ENCODE results near the gene MARS2. TPM values are rescaled to one million over a fixed set of nuclear protein-coding genes. Genes with fewer than 3 reads are reported as not detected.

The MARS2 gene
- total and polyA plus RNA-seq, 5 donors from 2014 or later, result 10.6 to 16.1 (median 13.5) TPM

DNA sequence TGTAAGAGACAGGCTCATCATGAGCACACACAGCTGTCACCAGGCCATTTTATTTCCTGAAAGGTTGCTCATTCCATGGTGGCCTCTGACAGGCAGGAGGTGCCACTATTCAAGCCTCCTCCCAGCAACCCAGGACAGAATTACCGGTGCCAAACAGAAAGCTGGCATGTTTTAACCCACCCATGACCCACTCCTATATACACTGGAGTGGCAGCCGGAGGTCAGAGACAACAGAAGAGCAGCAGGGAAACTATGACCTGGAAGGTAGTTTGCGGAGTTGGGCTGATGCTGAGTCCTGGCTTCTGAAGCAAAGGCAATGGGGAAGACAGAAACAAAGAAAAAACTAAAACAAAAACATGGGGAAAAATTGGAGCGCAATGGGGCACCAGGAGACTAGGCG is 32.1 kb upstream of the MARS2 start:
- Mint-ChIP-seq H3K4me3 (no peak overlapping the region), H3K4me1 (peaks cover 0 to 2% (median 0%) of the 10 kb centered on the region in 4 donors), H3K36me3 (peaks cover 5% of the 10 kb centered on the region), H3K27ac (no peak overlapping the region), H3K9me3 (peaks cover 0 to 3% (median 0%) of the 10 kb centered on the region in 7 donors), H3K27me3 (peaks cover 72% of the 10 kb centered on the region)
- Histone ChIP-seq H3K9me3 (ENCODE audit: control insufficient read depth in 2 of 2, low read length in 2 of 2) (no peaks in the 10 kb centered on the region), H3K4me3 (ENCODE audit: low read depth, low read length) (no peak overlapping the region), H3K4me1 (ENCODE audit: control insufficient read depth, insufficient read depth, low read length, poor library complexity, severe bottlenecking) (no peaks in the 10 kb centered on the region), H3K36me3 (ENCODE audit: control insufficient read depth, insufficient read depth, low read length) (no peaks in the 10 kb centered on the region), H3K27ac (ENCODE audit: insufficient read depth, low read length, poor library complexity, severe bottlenecking) (no peak overlapping the region), H3K27me3 (ENCODE audit: control insufficient read depth, insufficient read depth, low read length) (peaks cover 21% of the 10 kb centered on the region)
- no peak for ATAC-seq (ENCODE audit: low read depth in 2 of 2)
- DNase-seq, result no peak

DNA sequence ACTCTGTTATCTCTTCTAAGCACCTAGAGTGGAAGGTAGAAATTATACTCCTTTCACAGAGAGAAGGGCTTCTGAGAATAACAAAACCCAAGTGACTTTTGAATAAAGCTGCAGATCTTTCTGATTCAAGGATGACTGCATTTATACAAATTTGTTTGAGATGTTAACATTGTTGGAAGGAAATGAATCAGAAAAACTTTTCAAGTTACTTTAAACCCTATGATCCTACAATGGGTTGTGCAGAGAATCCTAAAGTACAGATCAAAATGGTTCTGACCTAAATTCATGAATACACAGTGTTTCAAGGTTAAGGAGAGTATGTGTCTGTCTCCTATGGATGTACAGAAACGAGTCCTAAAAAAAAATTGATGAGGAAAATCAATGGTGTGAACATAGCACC is 31.6 kb upstream of the MARS2 start:
- Histone ChIP-seq H3K27ac (ENCODE audit: insufficient read depth, low read length, poor library complexity, severe bottlenecking) (no peak overlapping the region), H3K36me3 (ENCODE audit: control insufficient read depth, insufficient read depth, low read length) (no peaks in the 10 kb centered on the region), H3K4me3 (ENCODE audit: low read depth, low read length) (no peak overlapping the region), H3K27me3 (ENCODE audit: control insufficient read depth, insufficient read depth, low read length) (peaks cover 22% of the 10 kb centered on the region), H3K9me3 (ENCODE audit: control insufficient read depth in 2 of 2, low read length in 2 of 2) (no peaks in the 10 kb centered on the region), H3K4me1 (ENCODE audit: control insufficient read depth, insufficient read depth, low read length, poor library complexity, severe bottlenecking) (no peaks in the 10 kb centered on the region)
- DNase-seq, result no peak
- peaks cover 5% of the 10 kb centered on the region for H3K36me3 Mint-ChIP-seq
- H3K4me3 Mint-ChIP-seq, result no peak overlapping the region
- ATAC-seq (ENCODE audit: low read depth in 2 of 2), result no peak
- H3K27me3 Mint-ChIP-seq, result peaks cover 76% of the 10 kb centered on the region
- peaks cover 0 to 2% (median 0%) of the 10 kb centered on the region in 4 donors for H3K4me1 Mint-ChIP-seq
- peaks cover 0 to 3% (median 0%) of the 10 kb centered on the region in 7 donors for H3K9me3 Mint-ChIP-seq
- H3K27ac Mint-ChIP-seq, result no peak overlapping the region

DNA sequence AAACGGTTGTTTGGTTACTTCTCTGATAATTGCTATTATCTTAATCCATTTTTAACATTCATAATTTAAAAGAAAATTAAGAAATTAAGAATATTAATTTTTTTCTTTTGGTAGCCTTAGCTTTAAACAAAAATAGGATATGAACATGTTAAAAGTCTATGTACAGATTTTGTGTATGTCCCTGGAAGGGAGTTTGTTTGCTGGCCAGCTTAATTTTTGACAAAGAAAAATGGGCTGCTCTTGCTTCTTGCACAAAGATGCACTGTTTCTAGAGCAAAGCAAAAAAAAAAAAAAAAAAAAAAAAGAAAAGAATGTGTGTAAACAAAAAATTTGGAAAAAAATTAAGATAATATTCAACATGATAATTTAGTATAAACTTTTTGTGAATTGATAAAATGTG is 31.1 kb upstream of the MARS2 start:
- Mint-ChIP-seq H3K9me3 (peaks cover 0 to 3% (median 0%) of the 10 kb centered on the region in 7 donors), H3K4me3 (no peak overlapping the region), H3K4me1 (peaks cover 0 to 2% (median 0%) of the 10 kb centered on the region in 4 donors), H3K36me3 (peaks cover 5% of the 10 kb centered on the region), H3K27me3 (peaks cover 74% of the 10 kb centered on the region), H3K27ac (no peak overlapping the region)
- no peaks in the 10 kb centered on the region for H3K4me1 ChIP-seq (ENCODE audit: control insufficient read depth, insufficient read depth, low read length, poor library complexity, severe bottlenecking)
- no peaks in the 10 kb centered on the region for H3K9me3 ChIP-seq (ENCODE audit: control insufficient read depth in 2 of 2, low read length in 2 of 2)
- H3K4me3 ChIP-seq (ENCODE audit: low read depth, low read length), result no peak overlapping the region
- H3K27me3 ChIP-seq (ENCODE audit: control insufficient read depth, insufficient read depth, low read length), result peaks cover 25% of the 10 kb centered on the region
- H3K36me3 ChIP-seq (ENCODE audit: control insufficient read depth, insufficient read depth, low read length), result no peaks in the 10 kb centered on the region
- DNase-seq, result no peak
- ATAC-seq (ENCODE audit: low read depth in 2 of 2), result no peak
- no peak overlapping the region for H3K27ac ChIP-seq (ENCODE audit: insufficient read depth, low read length, poor library complexity, severe bottlenecking)

DNA sequence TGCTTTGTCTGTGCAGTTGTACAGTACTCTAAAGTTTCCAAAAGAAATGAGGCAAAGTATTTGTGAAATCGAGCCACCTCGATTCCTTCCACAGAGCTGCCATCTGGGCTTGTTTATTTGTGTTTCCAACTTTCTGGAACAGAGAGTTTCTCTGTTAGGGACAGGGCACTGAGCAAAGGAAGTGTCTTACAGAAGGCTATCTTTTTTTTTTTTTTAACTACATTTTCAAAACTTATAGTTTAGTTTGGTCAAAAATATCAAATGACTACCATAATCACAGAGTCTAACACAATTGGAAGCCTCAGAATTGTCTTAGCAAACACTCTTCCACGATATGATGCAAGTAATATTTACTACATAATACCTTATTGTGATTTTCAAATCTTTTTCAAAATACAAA is 30.6 kb upstream of the MARS2 start:
- Histone ChIP-seq H3K4me3 (ENCODE audit: low read depth, low read length) (no peak overlapping the region), H3K4me1 (ENCODE audit: control insufficient read depth, insufficient read depth, low read length, poor library complexity, severe bottlenecking) (no peaks in the 10 kb centered on the region), H3K9me3 (ENCODE audit: control insufficient read depth in 2 of 2, low read length in 2 of 2) (no peaks in the 10 kb centered on the region), H3K27me3 (ENCODE audit: control insufficient read depth, insufficient read depth, low read length) (peaks cover 25% of the 10 kb centered on the region), H3K27ac (ENCODE audit: insufficient read depth, low read length, poor library complexity, severe bottlenecking) (no peak overlapping the region), H3K36me3 (ENCODE audit: control insufficient read depth, insufficient read depth, low read length) (no peaks in the 10 kb centered on the region)
- Mint-ChIP-seq H3K9me3 (peaks cover 0 to 3% (median 0%) of the 10 kb centered on the region in 7 donors), H3K4me3 (no peak overlapping the region), H3K27ac (no peak overlapping the region), H3K36me3 (peaks cover 5% of the 10 kb centered on the region), H3K27me3 (peaks cover 68% of the 10 kb centered on the region), H3K4me1 (peaks cover 0 to 2% (median 0%) of the 10 kb centered on the region in 4 donors)
- DNase-seq, result no peak
- ATAC-seq (ENCODE audit: low read depth in 2 of 2), result no peak

DNA sequence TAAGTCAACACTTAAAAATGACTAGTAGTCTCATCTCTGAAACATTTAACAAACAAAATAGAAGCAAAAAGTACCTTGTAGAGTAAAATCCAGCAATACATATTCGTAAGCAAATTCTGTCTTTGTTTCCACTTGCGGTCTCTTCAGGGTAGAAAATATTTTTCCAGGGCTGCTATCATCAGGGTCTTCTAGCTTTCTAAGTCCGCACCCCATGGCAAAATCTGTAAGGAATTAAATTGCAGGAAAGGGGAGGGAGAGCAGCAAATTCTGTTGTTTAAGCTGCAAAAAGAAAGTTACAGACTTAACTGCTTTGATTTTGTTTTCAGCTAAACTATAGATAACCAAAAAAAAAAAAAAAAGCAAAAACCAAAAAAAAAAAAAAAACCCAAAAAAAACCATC is 29.9 kb upstream of the MARS2 start, which contains the start of gene RFTN2:
Gene RFTN2 (minus strand): TSS at position 342 of the 400 bp plus-strand sequence. CDS start 129 bp downstream, at position 213.
- no peak for ATAC-seq (ENCODE audit: low read depth in 2 of 2)
- Histone ChIP-seq H3K4me3 (ENCODE audit: low read depth, low read length) (no peak within 1 kb of the TSS), H3K27ac (ENCODE audit: insufficient read depth, low read length, poor library complexity, severe bottlenecking) (no peak within 1 kb of the TSS), H3K27me3 (ENCODE audit: control insufficient read depth, insufficient read depth, low read length) (peaks cover 25% of the 10 kb centered on the region), H3K9me3 (ENCODE audit: control insufficient read depth in 2 of 2, low read length in 2 of 2) (no peaks in the 10 kb centered on the region), H3K36me3 (ENCODE audit: control insufficient read depth, insufficient read depth, low read length) (no peaks in the 10 kb centered on the region), H3K4me1 (ENCODE audit: control insufficient read depth, insufficient read depth, low read length, poor library complexity, severe bottlenecking) (no peaks in the 10 kb centered on the region)
- Mint-ChIP-seq H3K9me3 (no peaks in the 10 kb centered on the region), H3K27ac (no peak within 1 kb of the TSS), H3K36me3 (peaks cover 5% of the 10 kb centered on the region), H3K4me3 (no peak within 1 kb of the TSS), H3K4me1 (no peaks in the 10 kb centered on the region), H3K27me3 (peaks cover 62% of the 10 kb centered on the region)
- no peak for DNase-seq

DNA sequence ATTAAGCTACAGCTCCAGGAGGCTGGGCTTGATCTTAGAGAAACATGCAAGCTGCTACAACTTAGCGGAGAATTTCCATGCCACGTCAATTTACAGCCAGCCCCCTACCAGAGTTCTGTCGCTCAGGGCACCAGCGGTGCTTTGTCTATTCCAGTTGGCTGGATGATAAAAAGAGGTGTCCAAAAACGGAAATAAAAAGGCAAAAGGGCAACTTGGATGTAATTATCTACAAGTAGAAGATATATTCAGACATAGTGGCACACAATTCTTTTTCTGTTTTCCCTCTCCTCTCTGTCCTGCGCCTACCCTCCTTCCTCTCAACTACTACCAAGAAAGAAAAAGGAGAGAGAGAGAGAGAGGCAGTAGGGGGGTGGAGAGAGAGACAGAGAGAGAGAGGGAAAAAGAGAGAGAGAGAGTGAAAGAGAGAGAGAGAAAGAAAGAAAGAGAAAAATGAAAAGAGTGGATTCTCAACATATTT is 29.4 kb upstream of the MARS2 start:
- no peak for ATAC-seq (ENCODE audit: low read depth in 2 of 2)
- no peak for DNase-seq

DNA sequence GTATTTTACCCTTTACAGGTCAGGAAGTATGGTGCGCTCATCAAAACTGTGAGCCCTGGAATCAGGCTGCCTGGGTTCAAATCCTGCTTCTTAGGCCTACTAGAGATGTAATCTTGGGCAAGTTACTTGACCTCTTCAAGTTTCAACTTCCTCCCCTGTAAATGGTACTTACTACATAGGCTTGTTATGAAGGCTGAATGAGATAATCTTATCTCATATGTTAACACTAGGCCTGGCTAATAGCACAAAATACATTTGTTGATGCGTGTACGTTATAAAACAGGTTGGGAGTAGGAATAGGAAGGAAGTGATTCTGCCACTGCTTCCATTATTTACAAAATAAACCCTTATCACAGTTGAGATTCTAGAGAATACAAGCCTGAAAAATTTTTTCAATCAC is 28.1 kb upstream of the MARS2 start:
- Mint-ChIP-seq H3K27ac (no peak overlapping the region), H3K4me1 (no peaks in the 10 kb centered on the region), H3K36me3 (no peaks in the 10 kb centered on the region), H3K9me3 (no peaks in the 10 kb centered on the region), H3K27me3 (peaks cover 50% of the 10 kb centered on the region), H3K4me3 (no peak overlapping the region)
- ATAC-seq (ENCODE audit: low read depth in 2 of 2) (no peak), DNase-seq (no peak)
- no peaks in the 10 kb centered on the region for H3K9me3 ChIP-seq (ENCODE audit: control insufficient read depth in 2 of 2, low read length in 2 of 2)
- no peak overlapping the region for H3K27ac ChIP-seq (ENCODE audit: insufficient read depth, low read length, poor library complexity, severe bottlenecking)
- peaks cover 15% of the 10 kb centered on the region for H3K27me3 ChIP-seq (ENCODE audit: control insufficient read depth, insufficient read depth, low read length)
- no peaks in the 10 kb centered on the region for H3K36me3 ChIP-seq (ENCODE audit: control insufficient read depth, insufficient read depth, low read length)
- no peak overlapping the region for H3K4me3 ChIP-seq (ENCODE audit: low read depth, low read length)
- no peaks in the 10 kb centered on the region for H3K4me1 ChIP-seq (ENCODE audit: control insufficient read depth, insufficient read depth, low read length, poor library complexity, severe bottlenecking)

More for the DNA sequence above, 29.4 kb upstream of the MARS2 start:
- Mint-ChIP-seq H3K4me3 (no peak overlapping the region), H3K36me3 (peaks cover 3% of the 10 kb centered on the region), H3K27me3 (peaks cover 62% of the 10 kb centered on the region), H3K9me3 (no peaks in the 10 kb centered on the region), H3K4me1 (no peaks in the 10 kb centered on the region), H3K27ac (no peak overlapping the region)
- Histone ChIP-seq H3K4me1 (ENCODE audit: control insufficient read depth, insufficient read depth, low read length, poor library complexity, severe bottlenecking) (no peaks in the 10 kb centered on the region), H3K27me3 (ENCODE audit: control insufficient read depth, insufficient read depth, low read length) (peaks cover 23% of the 10 kb centered on the region), H3K27ac (ENCODE audit: insufficient read depth, low read length, poor library complexity, severe bottlenecking) (no peak overlapping the region), H3K9me3 (ENCODE audit: control insufficient read depth in 2 of 2, low read length in 2 of 2) (no peaks in the 10 kb centered on the region), H3K36me3 (ENCODE audit: control insufficient read depth, insufficient read depth, low read length) (no peaks in the 10 kb centered on the region), H3K4me3 (ENCODE audit: low read depth, low read length) (no peak overlapping the region)

DNA sequence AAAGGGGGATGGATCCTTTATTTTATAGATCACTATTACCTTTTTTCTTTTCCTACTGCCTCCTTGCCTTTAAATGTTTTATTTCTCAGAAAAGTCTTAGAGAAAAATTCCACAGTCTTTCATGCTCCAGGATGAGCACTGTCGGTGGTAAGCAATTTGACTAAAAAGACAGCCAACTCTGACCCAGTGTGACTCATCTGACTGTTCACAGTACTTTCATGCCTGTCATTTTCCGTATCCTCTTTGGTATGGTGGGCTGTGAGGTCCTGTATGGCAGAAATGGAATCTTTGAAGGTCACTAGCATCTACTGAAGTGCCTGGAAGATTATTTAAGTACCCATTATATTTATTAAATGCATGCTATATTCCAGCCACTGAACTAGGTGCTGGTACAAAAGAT is 27.7 kb upstream of the MARS2 start:
- no peak overlapping the region for H3K27ac ChIP-seq (ENCODE audit: insufficient read depth, low read length, poor library complexity, severe bottlenecking)
- no peaks in the 10 kb centered on the region for H3K4me1 Mint-ChIP-seq
- no peaks in the 10 kb centered on the region for H3K4me1 ChIP-seq (ENCODE audit: control insufficient read depth, insufficient read depth, low read length, poor library complexity, severe bottlenecking)
- no peak overlapping the region for H3K4me3 ChIP-seq (ENCODE audit: low read depth, low read length)
- H3K9me3 Mint-ChIP-seq, result no peaks in the 10 kb centered on the region
- no peaks in the 10 kb centered on the region for H3K36me3 Mint-ChIP-seq
- no peaks in the 10 kb centered on the region for H3K9me3 ChIP-seq (ENCODE audit: control insufficient read depth in 2 of 2, low read length in 2 of 2)
- H3K27ac Mint-ChIP-seq, result no peak overlapping the region
- ATAC-seq (ENCODE audit: low read depth in 2 of 2) (no peak), DNase-seq (no peak)
- peaks cover 50% of the 10 kb centered on the region for H3K27me3 Mint-ChIP-seq
- peaks cover 15% of the 10 kb centered on the region for H3K27me3 ChIP-seq (ENCODE audit: control insufficient read depth, insufficient read depth, low read length)
- no peak overlapping the region for H3K4me3 Mint-ChIP-seq
- no peaks in the 10 kb centered on the region for H3K36me3 ChIP-seq (ENCODE audit: control insufficient read depth, insufficient read depth, low read length)
